PFSK-1 (cell line): ENCODE data around the gene ZCCHC24.

Source experiments
- REST ChIP-seq, 2 experiments: IDR thresholded peaks; 2 replicates each; pipeline versions ENCODE4 v1.6.1 to v1.8.0; 2011 to 2012; ENCODE audit warnings: low read depth in 2 of 2, low read length in 2 of 2, control low read depth in 1 of 2, inconsistent platforms in 1 of 2, mild to moderate bottlenecking in 1 of 2, moderate library complexity in 1 of 2; ENCODE audit not compliant: insufficient read depth in 1 of 2
- TAF1 ChIP-seq: IDR thresholded peaks from 2 replicates; pipeline ENCODE4 v1.6.1; 2012; ENCODE audit warnings: low read length, control low read depth, borderline replicate concordance; ENCODE audit not compliant: insufficient read depth

GRCh38 chr10:79459243-79459642 lies 13.8 kb upstream of the ZCCHC24 start:
- TF ChIP-seq REST (IDR thresholded peaks at IDR 0.05; ENCODE audit: insufficient read depth in 1 of 2, low read depth in 2 of 2, low read length in 2 of 2) (no peak), TAF1 (no peak)
